Loucy (cell line): ENCODE measurements around the gene PDZRN3.
A peak's percentile ranks its signal among the peaks of the same experiment; 100 is the strongest.

Experiments
- H2AFZ ChIP-seq: fragments of 200-600 bp; sonication (generic); 2 replicates; pipeline ENCODE4 v1.6.0; 2016; ENCODE audit warnings: antibody characterized with exemption, mild to moderate bottlenecking, low read length, moderate library complexity
- H3F3A ChIP-seq: fragments of 200-600 bp; 2 replicates; pipeline ENCODE4 v1.6.0; 2016; ENCODE audit warnings: antibody characterized with exemption, low read depth, mild to moderate bottlenecking
- H3K27me3 ChIP-seq: fragments of 200-600 bp; sonication (generic); 2 replicates; pipeline ENCODE4 v1.6.1; 2014; ENCODE audit warnings: low read length, mild to moderate bottlenecking; ENCODE audit not compliant: insufficient read depth, poor library complexity, severe bottlenecking
- H3K36me3 ChIP-seq: fragments of 200-600 bp; sonication (generic); 2 replicates; pipeline ENCODE4 v1.6.1; 2016; ENCODE audit warnings: low read length; ENCODE audit not compliant: insufficient read depth
- H3K4me1 ChIP-seq: fragments of 200-600 bp; sonication (generic); 2 replicates; pipeline ENCODE4 v1.5.1; 2014; ENCODE audit warnings: low read length, mild to moderate bottlenecking; ENCODE audit not compliant: insufficient read depth, poor library complexity, severe bottlenecking
- H3K4me2 ChIP-seq: fragments of 200-600 bp; sonication (generic); 2 replicates; pipeline ENCODE4 v1.6.0; 2014; ENCODE audit warnings: antibody characterized with exemption, low read length, low read depth, mild to moderate bottlenecking; ENCODE audit not compliant: poor library complexity, severe bottlenecking
- H3K4me3 ChIP-seq: fragments of 200-600 bp; sonication (generic); 2 replicates; pipeline ENCODE4 v1.5.1; 2014; ENCODE audit warnings: low read length, mild to moderate bottlenecking, mixed read lengths; ENCODE audit not compliant: poor library complexity, severe bottlenecking
- H3K79me2 ChIP-seq: fragments of 200-600 bp; sonication (generic); 2 replicates; pipeline ENCODE4 v1.6.1; 2014; ENCODE audit warnings: low read length; ENCODE audit not compliant: insufficient read depth
- H3K9ac ChIP-seq: fragments of 200-600 bp; sonication (generic); 2 replicates; pipeline ENCODE4 v1.6.0; 2014; ENCODE audit warnings: mild to moderate bottlenecking, low read depth, low read length, moderate library complexity; ENCODE audit not compliant: poor library complexity, severe bottlenecking
- H3K9me2 ChIP-seq: fragments of 200-600 bp; sonication (generic); replicated peaks from 2 replicates; pipeline ENCODE4 v1.6.1; 2016; ENCODE audit warnings: low read depth, low read length, mixed read lengths
- H3K9me3 ChIP-seq: fragments of 200-600 bp; sonication (generic); 2 replicates; pipeline ENCODE4 v1.6.1; 2014; ENCODE audit warnings: mild to moderate bottlenecking, antibody characterized with exemption, low read length, low read depth; ENCODE audit not compliant: insufficient read depth
- H4K20me1 ChIP-seq: fragments of 200-600 bp; sonication (generic); 2 replicates; pipeline ENCODE4 v1.6.0; 2014; ENCODE audit warnings: antibody characterized with exemption, low read length, mild to moderate bottlenecking; ENCODE audit not compliant: insufficient read depth, poor library complexity, severe bottlenecking
- CTCF ChIP-seq: fragments of 200-600 bp; sonication (generic); conservative IDR thresholded peaks from 2 replicates; pipeline ENCODE4 v1.5.1; 2014; ENCODE audit warnings: mild to moderate bottlenecking, antibody characterized with exemption, low read length
- EZH2phosphoT487 ChIP-seq: fragments of 200-600 bp; IDR thresholded peaks from 2 replicates; pipeline ENCODE4 v1.6.1; 2018; ENCODE audit warnings: antibody characterized with exemption, mild to moderate bottlenecking, moderate library complexity, borderline replicate concordance

The PDZRN3 gene

GRCh38 chr3:73413619-73414018, 211.1 kb downstream of the PDZRN3 start:
- Histone ChIP-seq H3K27me3 (no peaks in the 10 kb centered on the region), H3K4me2 (peak overlapping the region; percentile 71), H3K9me3 (no peaks in the 10 kb centered on the region), H3K4me3 (no peak overlapping the region), H4K20me1 (no peaks in the 10 kb centered on the region), H3F3A (peaks cover 27% of the 10 kb centered on the region), H3K79me2 (no peaks in the 10 kb centered on the region), H3K4me1 (peaks cover 61% of the 10 kb centered on the region), H3K9me2 (no peaks in the 10 kb centered on the region), H3K36me3 (no peaks in the 10 kb centered on the region), H3K9ac (peak overlapping the region; percentile 70), H2AFZ (no peak overlapping the region)
- no peak for TF ChIP-seq CTCF
- TF ChIP-seq EZH2phosphoT487, result no peak

GRCh38 chr3:73411993-73412392, 212.7 kb downstream of the PDZRN3 start:
- H4K20me1 ChIP-seq, result no peaks in the 10 kb centered on the region
- peak overlapping the region; percentile 71 for H3K4me2 ChIP-seq
- H3K79me2 ChIP-seq, result no peaks in the 10 kb centered on the region
- no peaks in the 10 kb centered on the region for H3K9me3 ChIP-seq
- H3K9me2 ChIP-seq, result no peaks in the 10 kb centered on the region
- H3K4me3 ChIP-seq, result peak overlapping the region; percentile 60
- no peaks in the 10 kb centered on the region for H3K36me3 ChIP-seq
- H3K27me3 ChIP-seq, result no peaks in the 10 kb centered on the region
- peaks cover 27% of the 10 kb centered on the region for H3F3A ChIP-seq
- peak overlapping the region; percentile 70 for H3K9ac ChIP-seq
- TF ChIP-seq EZH2phosphoT487 (no peak), CTCF (no peak)
- H3K4me1 ChIP-seq, result peaks cover 56% of the 10 kb centered on the region
- H2AFZ ChIP-seq, result peak overlapping the region; percentile 59

GRCh38 chr3:73411545-73411944, 213.2 kb downstream of the PDZRN3 start:
- peak overlapping the region; percentile 70 for H3K9ac ChIP-seq
- H3K4me1 ChIP-seq, result peaks cover 56% of the 10 kb centered on the region
- no peak for TF ChIP-seq EZH2phosphoT487
- no peaks in the 10 kb centered on the region for H4K20me1 ChIP-seq
- peak overlapping the region; percentile 59 for H2AFZ ChIP-seq
- H3K79me2 ChIP-seq, result no peaks in the 10 kb centered on the region
- no peaks in the 10 kb centered on the region for H3K9me2 ChIP-seq
- peak overlapping the region; percentile 60 for H3K4me3 ChIP-seq
- peak overlapping the region; percentile 71 for H3K4me2 ChIP-seq
- no peaks in the 10 kb centered on the region for H3K27me3 ChIP-seq
- H3K36me3 ChIP-seq, result no peaks in the 10 kb centered on the region
- peaks cover 27% of the 10 kb centered on the region for H3F3A ChIP-seq
- H3K9me3 ChIP-seq, result no peaks in the 10 kb centered on the region

GRCh38 chr3:73409138-73409763, 215.5 kb downstream of the PDZRN3 start:
- Histone ChIP-seq H3K9me3 (no peaks in the 10 kb centered on the region), H3K9ac (no peak overlapping the region), H3K79me2 (no peaks in the 10 kb centered on the region), H3F3A (peaks cover 27% of the 10 kb centered on the region), H2AFZ (no peak overlapping the region), H3K4me2 (no peak overlapping the region), H3K4me1 (peaks cover 51% of the 10 kb centered on the region), H3K9me2 (no peaks in the 10 kb centered on the region), H3K27me3 (no peaks in the 10 kb centered on the region), H3K36me3 (no peaks in the 10 kb centered on the region), H3K4me3 (no peak overlapping the region), H4K20me1 (no peaks in the 10 kb centered on the region)
- no peak for TF ChIP-seq EZH2phosphoT487
- TF ChIP-seq CTCF, result no peak
